Neutrophil (primary cell): Measurements from ENCODE around the gene GCNT1.
"Not testable (repeated sequence)": the region's sequence is repeated elsewhere in the genome, so short reads cannot be mapped to it uniquely, and the experiment has no call there.

ENCODE experiments used
- H3K27ac ChIP-seq: fragments of 200-600 bp; sonication (generic); 2 replicates; pipeline ENCODE4 v1.5.1; 2016; ENCODE audit warnings: mild to moderate bottlenecking, moderate library complexity
- H3K27me3 ChIP-seq: fragments of 200-600 bp; sonication (generic); 2 replicates; pipeline ENCODE4 v1.6.0; 2016; ENCODE audit warnings: mild to moderate bottlenecking
- H3K36me3 ChIP-seq: fragments of 200-600 bp; sonication (generic); 2 replicates; pipeline ENCODE4 v1.5.1; 2017
- H3K4me1 ChIP-seq, 2 experiments: fragments of 200-600 bp in 1 of 2; sonication (generic) in 1 of 2; 1 replicate in 1 of 2; 2 replicates in 1 of 2; pipeline versions ENCODE4 v1.5.1 to v1.6.1; 2013 to 2016; ENCODE audit warnings: low read depth in 1 of 2, low read length in 1 of 2, mild to moderate bottlenecking in 1 of 2, moderate library complexity in 1 of 2; ENCODE audit not compliant: control insufficient read depth in 1 of 2, insufficient read depth in 1 of 2
- H3K4me3 ChIP-seq, 2 experiments: fragments of 200-600 bp in 1 of 2; sonication (generic) in 1 of 2; 1 replicate in 1 of 2; 2 replicates in 1 of 2; pipeline ENCODE4 v1.5.1; 2013 to 2016; ENCODE audit warnings: low read depth in 1 of 2, low read length in 1 of 2, mild to moderate bottlenecking in 1 of 2, moderate library complexity in 1 of 2
- H3K9me3 ChIP-seq: fragments of 200-600 bp; sonication (generic); 2 replicates; pipeline ENCODE4 v1.5.1; 2016
- TF ChIP-seq, protein P1 (sequence below): fragments of 200-600 bp; sonication (generic); IDR thresholded peaks from 2 replicates; pipeline ENCODE4 v1.5.1; 2016; ENCODE audit warnings: antibody characterized with exemption

GCNT1 gene

DNA sequence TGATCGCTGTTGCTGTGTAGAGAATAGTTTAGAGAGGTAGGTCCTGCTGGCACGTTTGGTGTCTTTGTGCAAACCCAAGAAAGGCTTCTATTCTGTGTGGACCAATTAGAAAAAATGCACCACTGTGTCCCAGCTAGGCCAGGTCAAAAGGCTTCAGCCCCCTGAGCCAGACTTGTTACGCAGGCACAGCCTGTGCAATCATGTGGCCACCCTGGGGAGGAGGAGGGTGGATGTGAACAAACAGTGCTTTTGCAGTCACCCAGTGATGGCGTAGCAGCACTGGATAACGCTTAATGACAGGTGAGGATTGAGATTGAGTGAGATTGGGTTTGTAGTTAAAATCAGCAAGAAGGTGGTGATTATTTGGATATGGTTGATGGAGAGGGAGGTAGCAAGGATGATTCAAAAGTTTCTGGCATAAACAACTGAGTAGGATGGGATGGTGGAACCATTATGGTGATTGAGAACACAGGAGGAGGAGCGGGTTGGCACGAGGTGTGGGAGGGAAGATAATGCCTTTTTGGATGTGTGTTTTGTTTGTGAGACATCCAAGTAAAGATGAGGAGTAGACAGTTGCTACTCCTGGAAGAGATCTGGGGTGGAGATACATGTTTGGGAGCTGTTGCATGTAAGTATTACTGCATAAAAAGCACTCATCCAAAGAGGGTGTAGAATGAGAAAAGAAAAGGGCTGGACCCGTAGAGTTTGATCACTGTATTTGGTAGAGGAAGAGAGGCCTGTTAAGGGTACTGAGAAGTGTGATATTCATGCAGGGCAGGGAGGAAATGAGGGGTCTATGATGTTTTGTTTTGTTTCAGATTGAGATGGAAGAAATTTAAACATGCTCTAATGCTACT lies 6.7 kb downstream of the GCNT1 start:
- Histone ChIP-seq H3K9me3 (no peaks in the 10 kb centered on the region), H3K4me3 (no peak overlapping the region), H3K27me3 (no peaks in the 10 kb centered on the region), H3K27ac (peak overlapping the region; percentile 69), H3K36me3 (peaks cover 4% of the 10 kb centered on the region), H3K4me1 (peaks cover 67 to 73% of the 10 kb centered on the region in 2 experiments)
- TF ChIP-seq, protein P1, sequence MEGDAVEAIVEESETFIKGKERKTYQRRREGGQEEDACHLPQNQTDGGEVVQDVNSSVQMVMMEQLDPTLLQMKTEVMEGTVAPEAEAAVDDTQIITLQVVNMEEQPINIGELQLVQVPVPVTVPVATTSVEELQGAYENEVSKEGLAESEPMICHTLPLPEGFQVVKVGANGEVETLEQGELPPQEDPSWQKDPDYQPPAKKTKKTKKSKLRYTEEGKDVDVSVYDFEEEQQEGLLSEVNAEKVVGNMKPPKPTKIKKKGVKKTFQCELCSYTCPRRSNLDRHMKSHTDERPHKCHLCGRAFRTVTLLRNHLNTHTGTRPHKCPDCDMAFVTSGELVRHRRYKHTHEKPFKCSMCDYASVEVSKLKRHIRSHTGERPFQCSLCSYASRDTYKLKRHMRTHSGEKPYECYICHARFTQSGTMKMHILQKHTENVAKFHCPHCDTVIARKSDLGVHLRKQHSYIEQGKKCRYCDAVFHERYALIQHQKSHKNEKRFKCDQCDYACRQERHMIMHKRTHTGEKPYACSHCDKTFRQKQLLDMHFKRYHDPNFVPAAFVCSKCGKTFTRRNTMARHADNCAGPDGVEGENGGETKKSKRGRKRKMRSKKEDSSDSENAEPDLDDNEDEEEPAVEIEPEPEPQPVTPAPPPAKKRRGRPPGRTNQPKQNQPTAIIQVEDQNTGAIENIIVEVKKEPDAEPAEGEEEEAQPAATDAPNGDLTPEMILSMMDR = no peak

- H3K27ac ChIP-seq = peak overlapping the region; percentile 69
- H3K4me3 ChIP-seq = no peak overlapping the region
- peaks cover 4% of the 10 kb centered on the region for H3K36me3 ChIP-seq
- no peaks in the 10 kb centered on the region for H3K27me3 ChIP-seq
- TF ChIP-seq, protein P1 = no peak
- peaks cover 61 to 67% of the 10 kb centered on the region in 2 experiments for H3K4me1 ChIP-seq
- H3K9me3 ChIP-seq = no peaks in the 10 kb centered on the region
Observed at GRCh38 chr9:76466299-76466605, 7.3 kb downstream of the GCNT1 start.

DNA sequence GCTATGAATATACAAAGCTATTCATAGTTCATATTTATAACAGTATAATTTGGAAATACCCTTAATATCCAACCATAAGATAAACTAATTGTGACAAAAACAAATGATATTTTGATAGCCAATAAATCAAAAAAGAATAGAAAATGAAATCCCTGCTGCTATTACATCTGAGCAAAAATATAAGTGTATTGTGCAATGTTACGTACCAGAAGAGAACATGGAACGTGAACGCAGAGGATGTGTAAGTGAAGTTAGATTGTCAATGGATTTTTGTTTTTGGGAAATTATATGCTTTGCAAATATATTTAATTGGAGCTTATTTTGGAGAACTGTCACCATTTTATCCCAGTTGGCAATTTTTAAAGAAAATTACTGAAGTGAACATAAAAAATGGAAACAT lies 15.4 kb downstream of the GCNT1 start:
- Histone ChIP-seq H3K27me3 (no peaks in the 10 kb centered on the region), H3K4me1 (peaks cover 44 to 58% of the 10 kb centered on the region in 2 experiments), H3K9me3 (no peaks in the 10 kb centered on the region), H3K36me3 (no peaks in the 10 kb centered on the region), H3K4me3 (no peak overlapping the region), H3K27ac (peak overlapping the region; percentile 83)
- TF ChIP-seq, protein P1 = no peak

DNA sequence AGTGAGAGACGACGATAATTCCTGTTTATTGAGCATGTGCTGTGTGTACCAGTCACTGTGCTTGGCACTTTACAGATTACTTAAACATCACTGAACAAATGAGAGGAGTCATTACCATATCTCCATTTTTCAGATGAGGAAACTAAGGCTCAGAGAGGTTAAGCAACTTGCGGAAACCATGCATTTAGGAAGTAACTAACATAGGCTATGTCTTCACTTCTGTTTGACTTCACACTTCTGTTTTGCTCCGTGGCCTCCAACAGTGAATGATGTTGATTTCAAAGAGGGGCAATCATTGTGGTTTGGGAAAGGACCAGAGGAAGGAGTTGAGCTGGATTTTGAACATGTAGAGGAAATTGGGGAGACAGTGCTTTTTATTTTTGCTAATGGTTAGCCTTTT lies 16.7 kb downstream of the GCNT1 start:
- peak overlapping the region; percentile 83 for H3K27ac ChIP-seq
- TF ChIP-seq, protein P1 = no peak
- H3K4me3 ChIP-seq = peak overlapping the region in 1 of 2 experiments; percentile 25
- no peaks in the 10 kb centered on the region for H3K36me3 ChIP-seq
- H3K9me3 ChIP-seq = no peaks in the 10 kb centered on the region
- peaks cover 44 to 58% of the 10 kb centered on the region in 2 experiments for H3K4me1 ChIP-seq
- H3K27me3 ChIP-seq = no peaks in the 10 kb centered on the region

GRCh38 chr9:76477818-76478217 lies 18.8 kb downstream of the GCNT1 start:
- H3K4me3 ChIP-seq, H3K36me3 ChIP-seq, H3K27me3 ChIP-seq, H3K9me3 ChIP-seq: not testable (repeated sequence)
- Histone ChIP-seq H3K4me1 (peaks cover 35 to 48% of the 10 kb centered on the region in 2 experiments), H3K27ac (peak overlapping the region; percentile 83)

GRCh38 chr9:76478226-76478625 lies 19.2 kb downstream of the GCNT1 start:
- H3K27ac ChIP-seq = peak overlapping the region; percentile 83
- TF ChIP-seq, protein P1 = no peak
- H3K4me1 ChIP-seq = peaks cover 35 to 44% of the 10 kb centered on the region in 2 experiments

GRCh38 chr9:76479337-76479736 lies 20.4 kb downstream of the GCNT1 start:
- H3K36me3 ChIP-seq, H3K4me3 ChIP-seq: not testable (repeated sequence)

More at GRCh38 chr9:76478226-76478625, 19.2 kb downstream of the GCNT1 start:
- H3K27me3 ChIP-seq = no peaks in the 10 kb centered on the region
- no peaks in the 10 kb centered on the region for H3K36me3 ChIP-seq
- H3K9me3 ChIP-seq = no peaks in the 10 kb centered on the region
- H3K4me3 ChIP-seq = no peak overlapping the region

More at GRCh38 chr9:76479337-76479736, 20.4 kb downstream of the GCNT1 start:
- H3K27ac ChIP-seq, H3K27me3 ChIP-seq, H3K9me3 ChIP-seq: not testable (repeated sequence)
- H3K4me1 ChIP-seq = peaks cover 26 to 33% of the 10 kb centered on the region in 2 experiments
